Measurements from ENCODE around the gene ZBTB26. TPM values are rescaled to one million over a fixed set of nuclear protein-coding genes. Genes with fewer than 3 reads are reported as not detected.
"Not testable (repeated sequence)": the region's sequence is repeated elsewhere in the genome, so short reads cannot be mapped to it uniquely, and the experiment has no call there.

ZBTB26 gene
- total RNA-seq, 4 donors from 2014 or later, result 10.9 to 15.6 (median 12.7) TPM

DNA sequence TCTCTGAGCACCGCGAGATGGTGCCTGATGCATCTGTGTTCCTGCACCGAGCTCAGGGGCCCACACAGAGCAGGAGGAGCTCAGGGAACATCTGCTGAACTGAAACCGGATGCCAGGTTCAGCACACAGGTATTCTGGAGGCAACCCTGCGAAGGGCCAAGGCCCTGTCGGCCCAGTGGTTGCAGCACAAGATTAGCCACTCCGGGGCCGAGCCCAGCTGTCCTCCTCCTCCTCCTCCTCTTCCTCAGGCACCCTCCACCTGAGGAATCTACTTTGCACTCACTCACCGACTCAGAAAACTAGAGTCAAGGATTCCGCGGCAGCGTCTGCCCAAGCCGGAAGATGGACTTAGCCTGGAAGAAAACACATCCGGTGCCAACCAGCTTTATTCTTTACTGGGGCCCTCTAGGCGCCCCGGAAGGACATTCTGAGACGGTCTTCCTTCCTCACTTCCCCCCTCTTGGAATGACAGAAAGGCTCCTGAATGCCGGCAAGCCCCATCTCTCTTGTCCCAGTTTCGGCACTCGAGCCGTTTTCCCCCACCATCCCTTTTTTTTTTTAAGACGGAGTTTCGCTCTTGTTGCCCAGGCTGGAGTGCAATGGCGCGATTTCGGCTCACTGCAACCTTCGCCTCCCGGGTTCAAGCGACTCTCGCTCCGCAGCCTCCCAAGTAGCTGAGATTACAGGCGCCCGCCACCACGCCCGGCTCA is 18.2 kb downstream of the ZBTB26 start, which contains the start of gene ZBTB6:
Gene ZBTB6, minus strand, starts transcription at position 360 of the 710 bp plus-strand sequence. CDS start 1,251 bp downstream, outside the sequence.
- intact Hi-C loops (cut with DNase I), result no loop called here
- H3K36me3 ChIP-seq, result peaks cover 5 to 9% of the 10 kb centered on the region in 2 donors
- WGBS, 2 donors, result 0 to 1% methylated on average over 35 of the region's 35 CpGs
- H3K27ac ChIP-seq, result peak within 1 kb of the TSS; percentile 64 to 67 (median 65)
- H3K27me3 ChIP-seq, result no peaks in the 10 kb centered on the region
- DNase-seq, result peak; percentile 75 to 77
- H3K9me3 ChIP-seq, result no peaks in the 10 kb centered on the region
- TF ChIP-seq POLR2A (IDR thresholded peaks at IDR 0.05), result peak in 1 of 2 donors; percentile 40
- TF ChIP-seq, protein P1, sequence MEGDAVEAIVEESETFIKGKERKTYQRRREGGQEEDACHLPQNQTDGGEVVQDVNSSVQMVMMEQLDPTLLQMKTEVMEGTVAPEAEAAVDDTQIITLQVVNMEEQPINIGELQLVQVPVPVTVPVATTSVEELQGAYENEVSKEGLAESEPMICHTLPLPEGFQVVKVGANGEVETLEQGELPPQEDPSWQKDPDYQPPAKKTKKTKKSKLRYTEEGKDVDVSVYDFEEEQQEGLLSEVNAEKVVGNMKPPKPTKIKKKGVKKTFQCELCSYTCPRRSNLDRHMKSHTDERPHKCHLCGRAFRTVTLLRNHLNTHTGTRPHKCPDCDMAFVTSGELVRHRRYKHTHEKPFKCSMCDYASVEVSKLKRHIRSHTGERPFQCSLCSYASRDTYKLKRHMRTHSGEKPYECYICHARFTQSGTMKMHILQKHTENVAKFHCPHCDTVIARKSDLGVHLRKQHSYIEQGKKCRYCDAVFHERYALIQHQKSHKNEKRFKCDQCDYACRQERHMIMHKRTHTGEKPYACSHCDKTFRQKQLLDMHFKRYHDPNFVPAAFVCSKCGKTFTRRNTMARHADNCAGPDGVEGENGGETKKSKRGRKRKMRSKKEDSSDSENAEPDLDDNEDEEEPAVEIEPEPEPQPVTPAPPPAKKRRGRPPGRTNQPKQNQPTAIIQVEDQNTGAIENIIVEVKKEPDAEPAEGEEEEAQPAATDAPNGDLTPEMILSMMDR (IDR thresholded peaks at IDR 0.05), result no peak
- H3K4me3 ChIP-seq (replicated peaks in 1 of 3), result peak within 1 kb of the TSS; percentile 31 to 59 (median 43)
- H3K4me1 ChIP-seq, result peaks cover 6 to 8% of the 10 kb centered on the region in 2 donors

DNA sequence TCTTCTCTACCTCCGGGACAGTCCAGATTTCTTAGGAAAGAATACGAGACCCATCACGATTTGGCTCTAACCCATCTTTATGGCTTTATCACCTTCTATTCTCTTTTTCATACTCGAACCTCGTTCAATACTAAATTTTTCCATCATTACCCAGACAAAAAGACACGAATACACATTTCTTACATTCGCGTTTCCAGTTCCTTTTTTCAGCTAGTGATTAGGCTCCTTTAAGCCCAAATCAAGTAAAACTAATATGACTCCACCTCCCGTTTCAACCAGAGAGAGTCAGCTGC is 18.7 kb downstream of the ZBTB26 start:
- no peak for DNase-seq
- Histone ChIP-seq H3K4me1 (peaks cover 6 to 8% of the 10 kb centered on the region in 2 donors), H3K27ac (peak overlapping the region; percentile 64 to 67 (median 65)), H3K27me3 (no peaks in the 10 kb centered on the region), H3K36me3 (peaks cover 5 to 9% of the 10 kb centered on the region in 2 donors), H3K4me3 (replicated peaks in 1 of 3) (peak overlapping the region; percentile 31 to 59 (median 43)), H3K9me3 (no peaks in the 10 kb centered on the region)
- no peak for TF ChIP-seq POLR2A (IDR thresholded peaks at IDR 0.05)
- TF ChIP-seq, protein P1 (IDR thresholded peaks at IDR 0.05), result no peak
- intact Hi-C loops (cut with DNase I), result no loop called here
- 3% methylated on average over 9 of the region's 9 CpGs for WGBS, 2 donors

DNA sequence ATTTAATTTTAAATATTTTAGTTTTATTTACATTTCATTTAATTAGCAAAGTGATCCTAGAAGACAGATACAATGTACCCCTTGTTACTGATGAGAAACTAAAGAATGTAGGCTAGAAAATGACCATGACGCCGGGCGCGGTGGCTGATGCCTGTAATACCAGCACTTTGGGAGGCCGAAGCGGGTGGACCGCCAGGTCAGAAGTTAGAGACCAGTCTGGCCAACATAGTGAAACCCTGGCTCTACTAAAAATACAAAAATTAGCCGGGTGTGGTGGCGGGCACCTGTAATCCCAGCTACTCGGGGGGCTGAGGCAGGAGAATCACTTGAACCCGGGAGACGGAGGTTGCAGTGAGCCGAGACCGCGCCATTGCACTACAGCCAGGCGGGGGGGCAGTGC is 25.2 kb downstream of the ZBTB26 start:
- H3K4me1 ChIP-seq, result peaks cover 13 to 21% of the 10 kb centered on the region in 2 donors
- H3K27ac ChIP-seq; H3K4me3 ChIP-seq (replicated peaks in 1 of 3); H3K36me3 ChIP-seq; intact Hi-C loops (cut with DNase I); H3K9me3 ChIP-seq; H3K27me3 ChIP-seq: not testable (repeated sequence)
- 93 to 96% methylated on average over 16 of the region's 16 CpGs for WGBS, 2 donors
- peak in 1 of 2 donors; percentile 17 for DNase-seq

DNA sequence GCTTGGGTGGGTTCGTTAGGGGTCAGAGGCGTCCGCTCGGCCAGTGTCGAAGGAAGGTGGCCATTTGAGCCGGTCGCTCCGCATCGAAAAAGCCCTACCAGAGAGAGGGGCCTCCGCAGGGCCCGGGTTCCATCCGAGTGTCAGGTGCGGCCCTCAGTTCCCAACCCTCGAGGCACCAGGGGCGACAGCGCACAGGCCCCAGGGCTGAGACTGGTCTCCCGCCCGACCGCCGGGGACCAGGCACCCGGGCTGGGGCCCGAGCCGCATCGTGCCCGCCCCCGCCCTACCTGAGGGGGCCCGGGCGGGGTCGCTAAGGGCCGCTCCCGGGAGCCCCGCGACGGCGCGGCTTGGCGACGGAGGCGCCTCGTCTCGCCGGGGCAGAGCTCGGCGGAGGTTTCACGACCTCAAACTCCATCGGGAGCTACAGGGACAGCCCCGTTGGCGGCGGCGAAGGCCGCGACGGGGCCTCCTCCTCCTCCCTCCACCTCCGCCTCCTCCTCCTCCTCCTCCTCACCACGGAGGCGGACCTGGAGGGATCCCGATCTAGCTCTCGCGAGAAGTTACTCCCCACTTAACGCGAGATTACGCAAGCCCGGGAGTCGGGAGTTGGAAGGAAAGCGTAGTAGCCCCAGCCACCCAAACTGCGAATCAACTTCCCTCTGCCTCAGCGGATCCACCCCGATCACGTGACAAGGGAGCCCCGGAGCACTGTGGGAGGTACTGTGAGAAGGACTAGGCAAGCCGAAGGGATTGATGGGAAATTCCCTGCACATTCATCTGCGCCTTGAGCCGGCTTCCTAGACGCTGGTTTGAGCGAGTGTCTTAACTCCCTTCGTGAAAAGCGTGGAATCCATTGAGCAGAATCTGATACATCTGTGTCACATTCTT is 26.2 kb downstream of the ZBTB26 start, which contains the start of gene RC3H2:
Gene RC3H2, minus strand, starts transcription at position 537 of the 888 bp plus-strand sequence. CDS start 7,850 bp downstream, outside the sequence.
- intact Hi-C loops (cut with DNase I), result no loop called here
- 0 to 1% methylated on average over 25 to 41 of the region's 77 CpGs for WGBS, 2 donors
- Histone ChIP-seq H3K4me3 (replicated peaks in 1 of 3) (peak within 1 kb of the TSS; percentile 63 to 100 (median 89)), H3K36me3 (no peaks in the 10 kb centered on the region), H3K9me3 (no peaks in the 10 kb centered on the region), H3K27me3 (no peaks in the 10 kb centered on the region), H3K4me1 (peaks cover 16 to 32% of the 10 kb centered on the region in 2 donors), H3K27ac (peak within 1 kb of the TSS; percentile 91 to 97 (median 94))
- DNase-seq, result peak; percentile 97 to 98
- TF ChIP-seq POLR2A (IDR thresholded peaks at IDR 0.05), result peak; percentile 85 to 93
- TF ChIP-seq, protein P1 (IDR thresholded peaks at IDR 0.05), result peak in 1 of 6 experiments; percentile 7

DNA sequence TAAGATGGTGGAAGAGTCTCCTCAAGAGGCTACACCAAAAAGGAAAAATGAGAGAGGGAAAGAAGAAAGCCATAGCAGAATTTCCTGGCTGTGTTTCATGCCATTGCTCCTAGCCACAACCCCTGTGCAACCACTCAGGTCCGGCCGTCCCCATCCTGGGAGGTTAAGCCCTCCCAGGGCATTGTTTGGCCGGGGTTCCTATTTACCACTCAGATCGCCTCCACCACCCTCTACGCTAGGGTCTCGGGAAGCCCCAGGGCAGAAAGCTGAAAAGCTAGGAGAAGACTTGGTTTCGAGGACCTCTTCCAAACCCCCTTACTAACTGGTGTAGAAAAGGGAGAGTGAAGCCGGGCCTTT is 26.9 kb downstream of the ZBTB26 start:
- Histone ChIP-seq H3K4me1 (peaks cover 16 to 32% of the 10 kb centered on the region in 2 donors), H3K9me3 (no peaks in the 10 kb centered on the region), H3K36me3 (no peaks in the 10 kb centered on the region), H3K4me3 (replicated peaks in 1 of 3) (peak overlapping the region; percentile 63 to 100 (median 89)), H3K27ac (peak overlapping the region; percentile 91 to 97 (median 94)), H3K27me3 (no peaks in the 10 kb centered on the region)
- 1 to 2% methylated on average over 8 of the region's 8 CpGs for WGBS, 2 donors
- intact Hi-C loops (cut with DNase I), result no loop called here
- DNase-seq, result peak; percentile 39 to 42
- TF ChIP-seq POLR2A (IDR thresholded peaks at IDR 0.05), result no peak
- TF ChIP-seq, protein P1 (IDR thresholded peaks at IDR 0.05), result no peak

All from thyroid gland (tissue), 4 donors.